Cardiac fibroblast (primary cell): ENCODE data around the gene BTBD1.
"Not testable (repeated sequence)": the region's sequence is repeated elsewhere in the genome, so short reads cannot be mapped to it uniquely, and the experiment has no call there.

ENCODE experiments used
- DNase-seq, 2 donors: peaks; one replicate each; pipeline versions ENCODE4 v3.0.0 to v3.0.0-alpha.2; 2010; ENCODE audit warnings: low read depth in 2 of 2
- H3K4me3 ChIP-seq, 2 donors: replicated peaks in 1 of 2; 1 replicate in 1 of 2; 2 replicates in 1 of 2; pipeline ENCODE4 v1.5.1; 2011; ENCODE audit warnings: low read depth in 2 of 2, low read length in 2 of 2, mild to moderate bottlenecking in 2 of 2, moderate library complexity in 1 of 2
- TF ChIP-seq, protein P1 (sequence below): IDR thresholded peaks from one replicate; pipeline ENCODE4 v1.5.1; 2011; ENCODE audit warnings: low read depth, mild to moderate bottlenecking, low read length, inconsistent platforms

Gene BTBD1

GRCh38 chr15:83082730-83083386 lies 15.8 kb upstream of the BTBD1 start:
- no peak for DNase-seq
- TF ChIP-seq, protein P1, sequence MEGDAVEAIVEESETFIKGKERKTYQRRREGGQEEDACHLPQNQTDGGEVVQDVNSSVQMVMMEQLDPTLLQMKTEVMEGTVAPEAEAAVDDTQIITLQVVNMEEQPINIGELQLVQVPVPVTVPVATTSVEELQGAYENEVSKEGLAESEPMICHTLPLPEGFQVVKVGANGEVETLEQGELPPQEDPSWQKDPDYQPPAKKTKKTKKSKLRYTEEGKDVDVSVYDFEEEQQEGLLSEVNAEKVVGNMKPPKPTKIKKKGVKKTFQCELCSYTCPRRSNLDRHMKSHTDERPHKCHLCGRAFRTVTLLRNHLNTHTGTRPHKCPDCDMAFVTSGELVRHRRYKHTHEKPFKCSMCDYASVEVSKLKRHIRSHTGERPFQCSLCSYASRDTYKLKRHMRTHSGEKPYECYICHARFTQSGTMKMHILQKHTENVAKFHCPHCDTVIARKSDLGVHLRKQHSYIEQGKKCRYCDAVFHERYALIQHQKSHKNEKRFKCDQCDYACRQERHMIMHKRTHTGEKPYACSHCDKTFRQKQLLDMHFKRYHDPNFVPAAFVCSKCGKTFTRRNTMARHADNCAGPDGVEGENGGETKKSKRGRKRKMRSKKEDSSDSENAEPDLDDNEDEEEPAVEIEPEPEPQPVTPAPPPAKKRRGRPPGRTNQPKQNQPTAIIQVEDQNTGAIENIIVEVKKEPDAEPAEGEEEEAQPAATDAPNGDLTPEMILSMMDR, result no peak
- no peak overlapping the region for H3K4me3 ChIP-seq

- DNase-seq, result no peak
- TF ChIP-seq, protein P1, result no peak
- H3K4me3 ChIP-seq, result no peak overlapping the region
Observed at GRCh38 chr15:83081256-83082014, 14.4 kb upstream of the BTBD1 start.

DNA sequence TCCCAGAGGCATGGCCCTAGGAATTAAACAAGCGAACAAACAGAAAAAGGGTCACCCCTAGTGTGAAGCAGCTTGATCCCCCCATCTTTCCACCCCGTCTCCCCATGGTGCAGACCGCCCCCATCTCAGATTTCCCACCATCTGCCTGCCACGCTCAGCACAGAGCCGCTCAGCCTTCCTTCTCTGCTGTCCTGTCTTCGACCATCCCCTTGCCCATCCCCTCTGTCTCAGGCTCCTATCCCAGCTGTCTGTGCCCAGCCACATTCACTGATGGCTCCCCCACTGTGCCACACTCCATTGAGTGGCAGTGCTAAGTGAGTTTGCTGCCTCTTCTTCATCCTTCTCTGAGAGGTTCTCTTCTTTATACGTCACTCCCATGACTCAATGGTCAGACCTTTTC lies 11.7 kb upstream of the BTBD1 start:
- TF ChIP-seq, protein P1, result no peak
- no peak for DNase-seq
- H3K4me3 ChIP-seq, result no peak overlapping the region

DNA sequence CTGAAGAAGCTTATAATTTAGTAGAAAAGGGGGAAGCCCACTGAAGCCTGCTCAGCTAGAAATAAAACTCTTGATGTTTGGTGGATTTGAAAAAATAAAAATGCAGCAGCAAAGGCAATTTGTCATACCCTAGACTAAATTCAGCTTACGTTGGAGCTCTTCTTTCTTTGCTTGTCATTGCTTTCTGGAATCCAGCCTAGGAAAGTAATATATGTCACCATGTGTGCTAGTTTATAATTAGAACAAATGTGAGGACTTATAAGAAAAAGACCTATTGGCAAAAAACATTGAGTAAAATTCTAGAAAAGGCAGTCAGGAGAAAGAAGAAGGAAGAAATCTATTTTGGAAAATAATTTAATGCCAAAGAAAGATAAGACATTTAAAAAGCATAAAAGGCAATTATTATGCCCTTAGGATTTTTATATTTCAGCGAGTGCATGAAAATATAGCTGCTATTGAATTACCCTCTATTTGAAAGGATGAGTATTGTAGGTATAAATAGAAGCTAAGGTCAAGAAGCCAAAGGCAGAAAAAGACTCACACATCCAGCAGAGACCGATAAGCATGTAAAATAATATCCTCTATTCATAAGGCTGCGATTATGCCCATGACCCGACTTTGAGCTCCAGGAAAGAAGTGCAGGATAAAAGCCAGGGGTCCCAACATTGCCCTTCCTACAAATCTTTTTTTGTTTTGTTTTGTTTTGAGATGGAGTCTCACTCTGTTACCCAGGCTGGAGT lies 10.6 kb upstream of the BTBD1 start:
- DNase-seq, result no peak
- no peak overlapping the region for H3K4me3 ChIP-seq
- TF ChIP-seq, protein P1, result no peak

DNA sequence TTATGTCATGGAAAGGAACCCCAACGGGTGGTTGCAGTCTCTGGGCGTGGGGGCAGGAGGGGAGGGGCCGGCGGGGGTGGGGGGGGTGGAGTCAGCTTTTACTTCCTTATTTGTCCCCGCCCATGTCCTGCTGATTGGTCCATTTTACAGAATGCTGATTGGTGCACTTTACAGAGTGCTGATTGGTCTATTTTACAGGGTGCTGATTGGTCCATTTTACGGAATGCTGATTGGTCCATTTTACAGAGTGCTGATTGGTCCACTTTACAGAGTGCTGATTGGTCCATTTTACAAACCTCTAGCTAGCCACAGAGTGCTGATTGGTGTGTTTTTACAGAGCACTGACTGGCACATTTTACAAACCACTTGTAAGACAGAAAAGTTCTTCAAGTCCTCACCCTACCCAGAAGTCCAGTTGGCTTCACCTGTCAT lies 2.2 kb upstream of the BTBD1 start:
- DNase-seq, result peak; percentile 15 to 62
- not testable (repeated sequence) for H3K4me3 ChIP-seq

DNA sequence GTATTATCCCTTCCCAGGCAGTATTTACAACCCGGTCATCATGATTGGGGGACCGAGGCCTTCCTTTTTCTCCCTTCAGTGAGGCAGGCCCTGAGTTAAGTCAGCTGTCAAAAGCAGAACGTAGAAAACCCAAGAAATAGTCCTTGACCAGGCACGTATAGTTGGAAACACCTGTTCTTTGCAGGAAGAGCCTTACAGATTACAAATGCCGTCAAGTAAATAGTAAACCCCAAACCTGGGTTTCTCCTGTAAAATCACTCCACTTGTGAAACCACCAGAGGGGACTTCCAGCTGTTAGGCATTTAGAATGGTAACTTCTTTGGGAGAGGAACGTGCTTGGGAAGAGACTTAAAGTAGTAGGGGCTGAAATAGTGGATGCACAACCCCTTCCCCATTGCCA lies 1.0 kb upstream of the BTBD1 start:
- TF ChIP-seq, protein P1, result no peak
- no peak overlapping the region for H3K4me3 ChIP-seq
- DNase-seq, result no peak

GRCh38 chr15:83067638-83067962 lies 548 bp upstream of the BTBD1 start:
- no peak for DNase-seq
- peak overlapping the region; percentile 28 to 29 for H3K4me3 ChIP-seq
- TF ChIP-seq, protein P1, result no peak
